Activated CD4-positive, alpha-beta T cell treated with anti-CD3 and anti-CD28 coated beads for 48 hours (primary cell): ENCODE data around the gene PODN.
A peak's percentile ranks its signal among the peaks of the same experiment; 100 is the strongest.

Experiments
- DNase-seq: peaks from one replicate; pipeline ENCODE4 v3.0.0-alpha.2; 2020

The PODN gene

GRCh38 chr1:53090227-53091147 lies 28.5 kb downstream of the PODN start:
- DNase-seq = no peak

DNA sequence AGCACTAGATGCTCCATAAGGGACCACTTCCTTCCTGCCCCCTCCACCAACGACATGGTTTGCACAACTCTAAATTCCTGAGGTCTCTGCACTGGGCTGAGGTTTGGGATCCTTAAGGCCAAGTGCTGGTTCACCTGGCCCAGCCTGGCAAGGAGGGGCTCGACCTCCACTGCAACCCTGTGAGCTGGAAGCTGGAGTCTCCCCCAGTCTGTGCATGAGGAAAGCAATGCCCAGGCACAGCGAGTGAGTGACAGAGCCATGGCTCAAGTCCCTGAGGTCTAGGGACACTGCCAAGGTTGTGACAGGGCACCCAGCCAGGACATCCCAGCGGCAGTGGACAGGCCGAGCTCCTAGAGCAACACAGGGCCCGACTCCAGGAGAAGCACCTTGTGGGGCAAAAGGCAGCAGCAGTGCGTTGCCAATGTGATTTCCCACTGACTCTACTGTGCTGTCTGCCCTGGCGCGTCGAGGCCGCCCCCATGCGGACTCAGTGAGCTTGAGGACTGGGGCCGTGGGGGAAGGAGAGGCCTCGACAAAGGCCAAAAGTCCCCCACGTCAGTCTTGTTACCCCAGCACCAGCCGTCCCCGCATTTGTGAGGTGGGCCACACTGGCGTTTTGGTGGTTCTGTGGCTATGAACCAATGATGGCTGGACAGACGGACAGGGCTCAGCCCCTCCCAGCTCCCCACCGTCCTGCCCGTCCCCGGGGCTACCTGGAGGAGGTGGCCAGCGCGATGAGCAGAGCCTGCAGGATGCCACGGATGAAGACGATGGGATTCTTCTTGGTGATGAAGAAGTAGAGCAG lies 30.0 kb downstream of the PODN start:
- DNase-seq = no peak

DNA sequence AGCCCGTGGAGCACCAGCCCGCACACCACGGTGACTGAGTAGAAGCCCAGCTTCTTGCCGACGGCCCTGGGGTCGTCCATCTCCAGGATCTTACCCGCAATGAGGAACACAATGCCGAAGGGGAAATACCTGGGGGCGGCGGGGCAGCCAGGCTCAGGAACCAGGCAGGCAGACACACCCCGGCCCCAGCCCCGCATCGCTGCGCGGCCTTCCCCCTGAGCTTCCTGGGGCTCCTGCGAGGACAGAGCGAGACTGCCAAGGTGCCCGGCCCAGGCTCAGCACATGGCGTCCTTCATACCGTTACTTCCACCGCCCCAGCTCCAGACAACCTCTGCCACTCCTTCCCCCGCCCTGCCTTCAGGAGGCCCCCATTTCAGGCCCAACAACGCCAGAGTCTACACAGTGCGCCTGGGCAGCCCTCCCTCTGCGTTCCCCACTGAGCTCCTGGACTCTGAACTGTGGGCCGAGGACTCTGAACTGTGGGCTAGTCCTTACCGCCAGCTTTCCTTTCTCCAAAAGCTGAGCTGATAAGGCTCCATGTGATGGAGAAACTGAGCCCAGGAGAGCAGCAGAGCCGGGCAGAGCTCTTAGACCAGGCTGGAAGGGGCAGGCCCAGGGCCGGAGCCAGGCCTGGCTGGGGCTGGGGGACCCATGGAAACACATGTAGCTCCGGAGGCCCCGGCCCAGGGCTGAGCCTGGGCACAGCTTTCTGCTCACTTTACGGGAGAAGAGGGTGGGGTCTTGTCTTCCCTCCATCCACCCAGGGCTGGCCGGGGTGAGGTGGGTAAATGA lies 30.8 kb downstream of the PODN start:
- no peak for DNase-seq

DNA sequence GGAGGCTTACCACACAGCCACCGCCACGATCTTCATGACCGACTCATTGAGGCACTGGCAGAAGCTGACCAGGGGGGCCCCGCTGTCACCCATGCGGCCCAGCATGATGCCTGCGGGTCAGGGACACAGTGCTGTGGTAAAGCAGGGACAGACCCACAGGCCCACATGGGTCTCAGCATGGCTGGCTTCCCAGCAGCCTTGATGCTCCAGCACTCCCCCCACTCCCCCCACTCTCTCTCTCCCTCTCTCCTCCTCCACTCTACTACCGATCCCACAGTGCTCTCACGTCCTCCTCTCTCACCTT lies 31.4 kb downstream of the PODN start:
- DNase-seq = no peak

DNA sequence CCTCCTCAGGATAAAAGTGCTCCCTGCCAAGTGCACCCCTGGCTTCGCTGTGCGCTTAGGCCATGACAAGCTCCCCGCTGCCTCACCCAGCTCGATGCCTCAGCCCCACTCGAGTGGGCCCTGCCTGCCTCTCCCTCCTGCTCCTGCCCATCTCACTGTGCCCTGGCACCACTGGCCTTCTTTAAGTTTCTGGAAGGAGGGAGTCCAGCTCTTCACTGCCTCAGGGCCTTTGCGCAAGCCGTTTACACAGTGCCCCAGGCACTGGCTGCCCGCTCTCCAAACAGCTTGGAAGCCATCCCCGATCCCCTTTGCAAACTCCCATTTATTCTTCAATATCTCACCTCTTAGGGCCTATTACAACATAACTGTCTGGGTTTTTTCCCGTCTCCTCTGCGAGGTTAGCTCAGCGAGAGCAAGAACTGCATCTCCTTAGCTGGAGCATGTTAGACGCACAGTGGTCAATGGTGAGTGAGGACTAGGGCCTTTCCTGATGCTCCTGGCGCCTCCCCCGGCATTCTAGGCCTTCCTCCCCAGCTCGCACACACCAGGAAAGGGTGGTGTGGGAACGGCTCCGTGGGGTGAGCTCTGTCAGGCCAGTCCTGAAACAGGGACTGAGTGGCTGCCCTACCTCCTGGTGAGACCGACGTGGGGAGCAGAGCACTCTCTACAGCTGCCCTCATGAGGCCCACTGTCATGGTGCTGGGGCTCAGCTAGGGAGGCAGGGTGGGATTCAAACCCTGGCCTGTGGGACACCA lies 31.9 kb downstream of the PODN start:
- DNase-seq = no peak

DNA sequence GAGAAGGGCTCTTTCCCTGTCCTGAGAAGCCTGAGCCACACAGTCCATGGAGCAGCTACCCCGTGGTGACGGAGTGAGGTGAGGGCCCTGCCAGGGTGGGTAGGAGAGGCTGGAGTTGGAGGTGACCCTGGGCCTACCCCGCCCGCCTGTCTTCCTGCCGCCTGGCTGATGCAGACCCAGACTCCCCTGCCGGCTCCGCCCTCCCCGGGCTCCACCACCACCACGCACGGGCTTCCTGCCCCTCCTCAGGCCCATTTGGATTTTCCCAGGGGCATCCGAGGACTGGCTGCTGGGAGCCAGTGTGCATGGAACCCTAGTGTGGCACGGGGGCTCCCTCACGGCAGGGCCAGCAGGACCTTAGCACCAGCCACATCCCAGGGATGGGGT lies 32.5 kb downstream of the PODN start:
- DNase-seq = no peak

DNA sequence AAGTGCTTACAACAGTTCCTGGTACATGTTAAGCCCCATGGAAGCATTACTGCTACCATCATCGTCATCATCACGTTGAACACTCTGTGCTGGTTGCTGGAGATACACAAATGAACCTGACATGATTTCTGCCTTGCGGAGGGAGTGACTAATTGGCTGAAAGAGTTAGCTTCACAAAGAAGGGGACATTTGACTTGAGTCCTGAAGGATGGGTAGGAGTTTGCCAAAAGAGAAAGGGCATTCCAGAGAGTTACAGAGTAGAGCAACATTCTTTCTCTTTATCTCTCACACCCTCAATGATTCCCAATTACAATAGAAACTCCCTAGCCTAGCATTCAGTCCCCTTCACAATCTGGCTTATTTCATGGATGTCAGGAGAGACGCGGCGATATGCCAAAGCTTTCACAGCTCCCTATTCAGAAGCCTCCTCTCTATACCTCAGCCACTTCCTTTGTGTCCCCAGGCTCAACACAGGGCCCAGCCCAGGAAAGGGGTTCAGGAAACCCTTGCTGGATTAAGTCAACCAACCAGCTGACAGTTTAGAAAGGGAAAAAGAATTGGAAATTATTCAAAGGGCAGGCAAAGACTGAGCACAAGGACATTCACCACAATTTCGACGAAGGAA lies 42.4 kb downstream of the PODN start:
- no peak for DNase-seq

DNA sequence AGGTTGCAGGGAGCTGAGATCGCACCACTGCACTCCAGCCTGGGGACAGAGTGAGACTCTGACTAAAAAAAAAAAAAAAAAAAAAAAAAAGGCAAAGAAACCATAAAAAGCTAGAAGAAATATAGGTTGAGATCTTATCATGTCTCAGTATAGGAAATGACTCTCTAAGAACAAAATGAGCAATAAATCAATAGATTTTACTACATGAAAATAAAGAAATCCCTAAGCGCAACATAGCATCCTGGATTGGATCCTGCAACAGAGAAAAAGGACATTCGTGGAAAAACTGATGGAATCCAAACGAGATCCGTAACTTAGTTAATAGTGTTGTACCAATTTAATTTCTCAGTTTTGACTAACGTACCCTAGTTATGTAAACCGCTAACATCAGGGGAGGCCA lies 45.1 kb downstream of the PODN start:
- no peak for DNase-seq

GRCh38 chr1:53107570-53108322 lies 45.7 kb downstream of the PODN start:
- no peak for DNase-seq

GRCh38 chr1:53108646-53109580 lies 46.9 kb downstream of the PODN start:
- DNase-seq = no peak

DNA sequence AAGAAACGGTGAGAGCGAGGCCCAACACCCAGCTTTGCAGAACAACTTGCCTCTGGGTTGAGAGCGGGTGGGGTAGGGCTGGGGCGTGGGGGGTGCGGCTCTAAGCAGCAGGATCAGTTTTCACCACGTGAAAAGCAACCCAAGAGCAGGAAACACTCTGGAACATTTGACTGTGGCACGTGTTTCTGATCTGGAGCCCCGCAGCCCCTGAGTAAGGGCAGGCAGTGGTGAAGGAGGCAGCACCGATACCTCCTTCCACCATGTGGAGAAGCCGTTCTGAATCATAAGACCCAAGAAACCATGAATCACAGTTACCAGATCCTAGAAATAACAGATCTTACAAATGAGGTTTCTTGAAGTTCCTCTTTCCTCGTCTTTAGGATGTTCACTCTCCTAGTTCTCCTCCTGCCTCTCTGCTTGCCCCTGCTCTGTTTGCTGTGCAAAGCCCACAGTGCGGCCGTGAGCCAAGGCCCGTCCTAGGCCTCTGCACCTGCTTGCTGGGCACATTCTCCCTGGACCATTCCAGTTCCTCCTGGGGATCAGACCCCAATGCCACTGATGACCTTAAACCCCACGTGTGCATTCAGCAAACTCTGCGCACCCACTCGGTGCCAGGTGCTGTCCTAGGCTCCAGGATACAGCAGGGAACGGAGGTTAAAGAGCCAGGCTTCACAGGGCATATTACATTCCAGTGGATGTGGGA lies 48.5 kb downstream of the PODN start:
- DNase-seq = peak; percentile 70

- DNase-seq = peak; percentile 37
Measured at GRCh38 chr1:53111073-53111556, 49.1 kb downstream of the PODN start.

- no peak for DNase-seq
Measured at GRCh38 chr1:53111693-53112092, 49.7 kb downstream of the PODN start.

DNA sequence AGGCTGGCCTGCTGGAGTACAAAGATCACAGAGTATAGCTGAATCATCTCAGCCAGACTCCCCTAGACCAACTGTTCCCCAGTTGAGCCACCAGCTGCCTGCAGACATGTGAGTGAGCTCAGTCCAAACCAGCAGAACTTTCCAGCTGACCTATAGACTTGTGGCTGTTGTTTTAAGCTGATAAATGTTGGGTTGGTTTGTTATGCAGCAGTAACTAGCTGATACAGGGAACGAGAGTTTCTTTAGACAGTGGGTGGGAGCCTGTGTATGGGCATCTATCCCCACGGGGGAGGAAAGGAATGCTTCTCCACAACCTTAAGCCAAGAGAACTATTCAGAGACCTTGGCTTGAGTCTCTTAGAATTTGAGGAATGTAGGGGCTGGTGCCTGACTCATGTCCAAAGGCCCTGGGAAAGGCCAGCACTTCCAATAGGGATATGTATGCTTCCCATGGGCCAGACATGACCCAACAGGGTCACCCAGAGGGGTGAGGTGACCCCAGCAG lies 50.3 kb downstream of the PODN start:
- no peak for DNase-seq

- DNase-seq = no peak
Measured at GRCh38 chr1:53112861-53113260, 50.8 kb downstream of the PODN start.

GRCh38 chr1:53114090-53114489 lies 52.1 kb downstream of the PODN start:
- no peak for DNase-seq

- no peak for DNase-seq
Measured at GRCh38 chr1:53114581-53115400, 52.8 kb downstream of the PODN start.
